HG02970 (cell line): ENCODE measurements around the gene CCDC14.
A peak's percentile ranks its signal among the peaks of the same experiment; 100 is the strongest.
"Not testable (repeated sequence)": the region's sequence is repeated elsewhere in the genome, so short reads cannot be mapped to it uniquely, and the experiment has no call there.

Experiments
- ATAC-seq: cut with Tn5 transposase; IDR thresholded peaks from one replicate; pipeline ENCODE4 v1.9.1; 2021; ENCODE audit warnings: mild to moderate bottlenecking, moderate library complexity, moderate number of reproducible peaks; ENCODE audit not compliant: unreplicated experiment, low FRiP score

The CCDC14 gene, protein sequence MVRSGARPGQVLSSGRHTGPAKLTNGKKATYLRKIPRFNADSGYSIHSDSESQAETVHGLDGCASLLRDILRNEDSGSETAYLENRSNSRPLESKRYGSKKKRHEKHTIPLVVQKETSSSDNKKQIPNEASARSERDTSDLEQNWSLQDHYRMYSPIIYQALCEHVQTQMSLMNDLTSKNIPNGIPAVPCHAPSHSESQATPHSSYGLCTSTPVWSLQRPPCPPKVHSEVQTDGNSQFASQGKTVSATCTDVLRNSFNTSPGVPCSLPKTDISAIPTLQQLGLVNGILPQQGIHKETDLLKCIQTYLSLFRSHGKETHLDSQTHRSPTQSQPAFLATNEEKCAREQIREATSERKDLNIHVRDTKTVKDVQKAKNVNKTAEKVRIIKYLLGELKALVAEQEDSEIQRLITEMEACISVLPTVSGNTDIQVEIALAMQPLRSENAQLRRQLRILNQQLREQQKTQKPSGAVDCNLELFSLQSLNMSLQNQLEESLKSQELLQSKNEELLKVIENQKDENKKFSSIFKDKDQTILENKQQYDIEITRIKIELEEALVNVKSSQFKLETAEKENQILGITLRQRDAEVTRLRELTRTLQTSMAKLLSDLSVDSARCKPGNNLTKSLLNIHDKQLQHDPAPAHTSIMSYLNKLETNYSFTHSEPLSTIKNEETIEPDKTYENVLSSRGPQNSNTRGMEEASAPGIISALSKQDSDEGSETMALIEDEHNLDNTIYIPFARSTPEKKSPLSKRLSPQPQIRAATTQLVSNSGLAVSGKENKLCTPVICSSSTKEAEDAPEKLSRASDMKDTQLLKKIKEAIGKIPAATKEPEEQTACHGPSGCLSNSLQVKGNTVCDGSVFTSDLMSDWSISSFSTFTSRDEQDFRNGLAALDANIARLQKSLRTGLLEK

DNA sequence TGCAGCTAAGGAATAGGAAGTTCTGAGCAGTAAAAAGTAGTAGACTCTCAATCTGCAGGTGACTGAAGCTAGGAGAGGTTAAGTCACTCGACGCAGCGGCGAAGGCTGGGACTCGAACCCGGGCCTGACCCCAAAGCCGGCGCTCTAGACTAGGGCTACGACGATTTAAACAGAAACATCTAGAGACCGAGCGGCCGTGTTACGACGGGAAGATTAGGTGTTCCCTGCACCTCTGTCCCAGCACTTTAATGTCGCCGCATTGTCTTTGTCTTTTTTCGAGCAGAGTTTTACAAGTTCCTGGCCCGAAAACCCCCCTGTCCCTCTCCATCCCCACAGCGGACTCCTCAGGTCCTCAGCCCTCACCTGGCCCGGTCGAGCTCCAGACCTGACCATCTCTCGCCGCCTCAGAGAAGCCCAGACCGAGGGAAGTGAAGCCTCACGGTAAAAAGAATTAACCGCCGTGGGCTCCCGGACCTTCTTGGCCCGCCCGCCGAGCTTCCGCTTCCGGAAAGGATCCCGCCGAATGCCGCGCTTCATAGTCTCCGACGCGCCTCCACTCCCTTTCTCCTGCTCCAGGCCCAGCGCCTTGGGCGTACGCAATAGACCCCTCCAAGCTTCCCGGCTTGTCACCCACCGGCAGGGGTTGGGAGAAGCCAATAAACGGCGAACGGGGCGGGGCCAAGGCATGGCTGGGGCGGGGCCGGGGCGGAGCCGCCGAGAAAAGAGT lies at the start of gene CCDC14:
Gene CCDC14 (minus strand): TSS at position 449 of the 727 bp plus-strand sequence. CDS start 56 bp downstream, at position 393.
- ATAC-seq: peak; percentile 72

DNA sequence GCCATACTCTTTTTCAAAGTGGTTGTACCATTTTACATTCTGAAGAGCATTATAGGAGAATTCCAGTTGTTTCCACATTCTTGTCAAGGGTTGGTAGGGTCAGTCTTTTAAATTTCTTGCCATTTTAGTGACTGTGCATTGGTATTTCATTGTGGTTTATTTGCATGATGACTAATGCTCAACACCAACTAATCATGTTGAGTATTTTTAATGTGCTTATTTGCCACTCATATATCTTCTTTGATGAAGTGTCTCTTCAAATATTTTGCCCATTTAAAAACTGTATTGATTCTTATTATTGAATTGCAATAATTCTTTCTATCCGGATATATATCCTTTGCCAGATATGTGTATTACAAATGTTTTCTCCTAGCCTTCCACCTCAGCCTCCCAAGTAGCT lies 47.3 kb upstream of the CCDC14 start:
- ATAC-seq: not testable (repeated sequence)

DNA sequence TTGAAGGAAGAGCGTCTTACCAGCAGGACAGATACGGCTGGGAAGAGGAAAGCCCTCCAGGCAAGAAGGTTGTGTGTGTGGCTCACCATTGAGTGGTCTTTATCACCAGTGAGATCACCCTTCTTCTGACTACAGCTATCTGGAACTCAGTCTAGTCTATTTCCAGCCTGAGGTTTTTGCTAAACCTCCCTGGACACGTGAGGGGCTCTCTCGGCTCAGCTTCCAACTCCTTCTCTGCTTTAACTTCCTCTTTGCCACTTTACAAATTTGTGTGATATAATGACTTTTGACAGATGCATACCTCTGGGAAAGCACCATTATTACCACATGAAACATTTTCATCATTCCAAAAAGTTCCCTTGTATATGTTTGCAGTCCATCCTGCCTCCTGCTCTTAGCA lies 46.2 kb upstream of the CCDC14 start:
- ATAC-seq: no peak

- not testable (repeated sequence) for ATAC-seq
These were observed 41.5 kb upstream of the CCDC14 start for GRCh38 chr3:124002405-124003079.

DNA sequence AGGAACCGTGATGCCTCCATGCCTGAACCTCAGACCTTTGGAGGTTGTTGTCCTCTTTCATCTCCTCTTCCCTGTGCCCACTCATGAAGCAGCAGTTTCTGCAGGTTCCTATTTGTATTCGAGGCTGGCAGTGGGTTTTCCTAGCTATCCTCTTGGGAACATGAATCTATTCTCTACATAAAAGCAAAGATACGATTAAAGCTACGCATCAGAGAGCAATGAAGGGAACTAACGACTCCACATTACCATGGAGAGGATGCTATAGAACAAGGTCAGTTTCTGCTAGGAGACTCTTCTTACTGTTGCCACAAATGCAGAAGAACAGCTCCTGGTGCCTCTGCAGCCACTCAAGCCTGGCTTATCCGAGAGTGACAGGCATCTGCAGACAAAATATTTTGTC lies 40.3 kb upstream of the CCDC14 start:
- ATAC-seq: not testable (repeated sequence)

DNA sequence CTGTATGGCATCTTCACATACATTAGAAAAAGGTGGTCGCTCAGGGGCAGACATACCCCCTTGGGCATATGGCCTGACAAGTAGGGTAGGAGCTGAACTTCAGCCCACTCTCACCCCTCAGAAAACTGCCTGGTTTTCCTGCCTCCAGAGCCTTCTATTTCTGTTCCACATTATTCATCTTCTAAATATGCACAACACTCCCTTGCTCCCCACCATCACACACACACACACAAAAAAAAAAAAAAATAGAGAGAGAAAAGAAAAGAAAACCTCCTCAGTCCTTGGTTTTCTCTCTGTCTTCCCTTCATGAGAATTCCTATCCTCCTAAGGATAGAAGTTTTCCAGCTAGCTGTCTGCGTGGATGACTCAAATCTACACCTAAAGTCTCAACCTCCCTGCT lies 36.5 kb upstream of the CCDC14 start:
- no peak for ATAC-seq

- ATAC-seq: no peak
These were observed 32.8 kb upstream of the CCDC14 start for GRCh38 chr3:123993818-123994217.

- ATAC-seq: not testable (repeated sequence)
These were observed 30.9 kb upstream of the CCDC14 start, which contains the start of gene ROPN1 for GRCh38 chr3:123991730-123992588. TSS of gene ROPN1 (minus strand) at chr3:123992124. CDS start at chr3:123980481, 11,643 bp downstream.

DNA sequence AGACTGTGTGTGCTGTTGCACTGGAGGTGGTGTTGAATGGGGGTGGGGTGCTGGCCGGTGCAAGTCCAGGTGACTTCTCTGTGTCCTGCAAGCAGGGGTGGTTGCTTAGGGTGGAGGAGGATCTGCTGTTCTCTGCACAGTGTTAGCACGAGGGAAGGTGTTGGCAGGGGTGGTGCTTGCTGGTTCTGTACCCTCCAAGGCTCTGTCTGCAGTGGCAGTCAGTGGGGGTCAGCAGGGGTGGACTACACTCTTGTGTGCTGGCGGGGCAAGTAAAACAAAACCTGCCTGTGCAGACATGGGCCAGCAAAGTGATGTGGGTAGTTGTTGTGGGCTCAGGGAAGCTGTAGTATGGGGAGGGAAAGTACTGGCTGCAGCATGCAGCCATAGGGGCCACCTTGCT lies 25.4 kb upstream of the CCDC14 start:
- ATAC-seq: no peak

DNA sequence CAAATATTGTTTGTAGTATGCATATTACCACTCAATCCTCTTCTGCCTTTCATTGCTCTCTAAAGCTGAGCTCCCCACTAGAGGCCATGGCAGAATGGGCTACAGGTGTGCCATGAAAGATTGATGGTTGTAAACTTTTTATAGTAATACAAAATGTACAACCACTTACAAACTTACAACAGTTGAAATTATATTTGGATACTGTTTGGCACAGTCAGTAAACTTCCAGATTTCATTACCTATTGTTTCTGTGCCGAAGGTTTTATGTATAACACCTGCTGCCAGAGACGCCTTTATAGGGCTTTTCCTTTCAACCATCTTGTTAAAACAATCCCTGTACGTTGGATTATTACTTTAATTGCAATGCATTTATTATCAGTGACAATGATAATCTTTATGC lies 23.9 kb upstream of the CCDC14 start:
- ATAC-seq: no peak

DNA sequence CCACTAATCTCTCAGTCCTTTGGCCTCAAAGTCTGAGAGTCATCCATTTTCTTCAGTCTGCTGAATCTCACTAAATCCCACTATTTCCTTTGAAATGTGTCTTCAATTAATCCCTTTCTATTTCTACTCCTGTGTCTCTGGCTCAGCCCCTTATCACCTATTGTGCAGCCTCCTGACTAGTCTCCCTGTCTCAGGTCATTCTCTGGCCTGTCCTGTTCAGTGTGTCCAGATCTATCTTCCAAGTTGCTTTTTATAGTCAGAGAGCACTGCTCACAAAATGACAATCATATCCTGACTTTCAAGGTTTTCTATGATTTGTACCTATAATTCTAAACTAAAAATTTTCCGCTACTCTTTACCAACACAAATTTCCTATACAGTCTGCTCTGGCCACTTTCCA lies 23.3 kb upstream of the CCDC14 start:
- ATAC-seq: no peak

DNA sequence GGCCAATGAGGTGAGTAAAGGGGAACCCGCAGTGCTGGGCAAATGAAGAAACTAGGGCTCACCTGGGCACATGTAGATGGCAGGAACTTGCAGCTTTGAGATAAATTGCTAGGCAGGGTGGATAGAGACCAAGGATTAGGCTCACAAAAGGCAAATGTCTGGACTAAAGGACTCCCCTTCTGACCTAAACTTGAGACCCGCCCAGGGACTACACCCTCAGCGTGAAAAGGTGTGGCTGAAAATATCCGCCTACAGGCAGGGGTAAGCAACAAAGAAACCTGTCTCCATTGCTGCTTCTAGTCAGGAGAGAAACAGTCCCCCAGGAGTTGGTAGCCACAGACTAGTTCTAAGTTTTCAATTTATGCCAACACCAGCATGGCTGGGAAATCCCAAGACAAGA lies 20.3 kb upstream of the CCDC14 start:
- not testable (repeated sequence) for ATAC-seq

DNA sequence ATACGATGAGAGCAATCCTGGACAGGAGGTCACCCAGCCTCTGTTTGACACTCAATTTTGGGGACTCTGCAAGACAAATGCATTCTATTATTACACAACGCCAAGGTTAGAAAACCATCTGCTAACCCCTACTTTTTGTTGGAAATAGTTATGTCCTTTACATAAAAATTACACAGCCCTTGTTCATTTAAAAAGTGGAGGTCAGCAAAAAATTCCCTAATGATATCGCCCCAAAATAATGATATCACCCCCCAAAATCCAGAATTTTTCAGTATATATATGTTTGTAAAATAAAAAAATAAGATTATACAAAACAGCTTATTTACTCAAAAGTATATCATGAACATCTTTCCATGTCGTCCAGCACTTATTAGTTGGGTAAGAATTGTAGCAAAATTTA lies 19.5 kb upstream of the CCDC14 start:
- ATAC-seq: no peak

GRCh38 chr3:123979525-123980501 lies 18.8 kb upstream of the CCDC14 start:
- not testable (repeated sequence) for ATAC-seq

DNA sequence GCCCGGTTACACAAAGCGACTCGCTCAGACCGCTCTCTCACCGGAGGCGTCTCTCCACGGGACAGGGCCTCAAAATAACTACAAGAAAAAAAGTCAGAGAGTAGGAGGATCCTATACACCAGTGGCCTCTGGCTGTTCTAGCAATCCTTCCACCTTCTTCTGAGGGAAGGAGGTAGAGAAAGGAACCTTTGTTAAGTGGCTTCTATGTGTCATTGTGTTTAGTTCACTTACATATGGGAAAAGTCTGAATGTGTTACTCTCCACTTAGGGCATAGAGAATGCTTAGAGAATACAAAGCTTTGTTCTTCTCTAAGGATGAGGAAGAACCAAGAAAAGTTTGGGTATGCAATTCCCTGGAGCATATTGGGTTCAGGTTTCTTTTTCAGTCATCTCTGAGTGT lies 15.9 kb upstream of the CCDC14 start:
- not testable (repeated sequence) for ATAC-seq

- ATAC-seq: not testable (repeated sequence)
These were observed 15.3 kb upstream of the CCDC14 start for GRCh38 chr3:123976181-123976898.

DNA sequence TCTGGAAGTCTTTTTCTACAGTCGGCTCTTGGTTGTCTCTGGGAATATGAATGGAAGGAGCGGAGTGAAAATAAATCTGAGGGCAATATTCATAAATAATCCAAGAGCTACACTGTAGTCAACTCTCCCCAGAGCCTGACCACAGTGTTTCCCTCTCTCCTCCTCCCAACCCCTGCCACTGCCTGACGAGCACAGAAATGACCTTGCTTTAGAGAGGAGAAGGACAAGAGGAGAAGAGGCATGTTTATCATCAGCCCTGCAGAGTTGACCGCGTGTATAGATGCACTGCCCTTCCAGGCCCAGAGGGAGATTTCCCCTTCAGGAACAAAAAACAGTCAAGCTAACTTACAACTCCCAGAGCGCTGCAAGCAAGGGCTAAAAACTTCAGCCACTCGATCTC lies 14.0 kb upstream of the CCDC14 start:
- not testable (repeated sequence) for ATAC-seq
